GM21360 (cell line): ENCODE measurements around the gene NBEAL1.
"Not testable (repeated sequence)": the region's sequence is repeated elsewhere in the genome, so short reads cannot be mapped to it uniquely, and the experiment has no call there.

ENCODE experiments used
- ATAC-seq: cut with Tn5 transposase; IDR thresholded peaks from one replicate; pipeline ENCODE4 v1.9.1; 2021; ENCODE audit warnings: mild to moderate bottlenecking, moderate library complexity; ENCODE audit not compliant: unreplicated experiment

The NBEAL1 gene

GRCh38 chr2:203014456-203015199, at the start of gene NBEAL1:
Gene NBEAL1 (plus strand): TSS chr2:203014875. CDS start chr2:203016385, 1,510 bp downstream.
- ATAC-seq: peak; percentile 96

DNA sequence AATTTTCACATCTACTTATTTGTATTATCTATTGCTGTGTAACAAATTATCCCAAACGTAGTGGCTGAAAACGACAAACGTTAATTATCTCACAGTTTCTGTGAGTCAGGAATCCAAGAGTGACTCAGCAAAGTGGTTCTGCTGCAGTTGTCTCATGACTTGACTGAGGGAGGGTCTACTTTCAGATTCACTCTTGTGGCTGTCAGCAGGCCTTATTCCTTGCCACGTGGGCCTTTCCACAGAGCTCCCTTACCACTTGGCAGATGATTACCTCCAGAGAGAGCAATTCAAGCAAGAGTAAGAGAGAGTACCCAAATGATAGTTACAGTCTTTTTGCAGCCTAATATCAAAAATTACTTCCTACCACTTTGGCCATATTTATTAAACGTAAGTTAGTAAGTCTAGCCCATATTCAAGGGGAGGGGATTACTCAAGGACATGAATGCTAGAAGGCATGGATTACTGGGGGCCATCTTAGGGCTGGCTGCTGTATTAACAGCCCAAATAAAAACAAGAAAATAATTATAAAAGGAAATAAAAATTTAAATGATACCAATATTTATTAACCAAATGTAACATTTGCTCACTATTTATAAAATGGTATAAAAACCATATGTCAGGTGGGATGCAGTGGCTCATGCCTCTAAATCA, 48.7 kb upstream of the NBEAL1 start:
- no peak for ATAC-seq

GRCh38 chr2:202969404-202969803, 45.3 kb upstream of the NBEAL1 start:
- not testable (repeated sequence) for ATAC-seq

DNA sequence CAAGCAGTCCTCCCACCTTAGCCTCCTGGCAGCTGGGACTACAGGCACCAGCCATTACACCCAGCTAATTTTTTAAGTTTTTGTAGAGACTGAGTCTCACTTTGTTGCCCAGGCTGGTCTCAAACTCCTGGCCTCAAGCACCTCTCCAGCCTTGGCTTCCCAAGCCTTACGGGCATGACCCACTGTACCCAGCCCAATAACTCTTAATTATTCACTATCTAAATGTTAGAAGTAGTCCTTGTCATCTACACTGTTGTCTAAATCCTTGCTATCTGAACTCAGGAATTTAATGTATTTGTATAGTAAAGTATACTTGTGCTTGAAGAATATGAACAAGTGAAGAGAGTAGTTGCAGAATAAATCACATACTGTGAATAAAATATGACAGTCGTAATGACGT, 37.9 kb upstream of the NBEAL1 start:
- no peak for ATAC-seq

DNA sequence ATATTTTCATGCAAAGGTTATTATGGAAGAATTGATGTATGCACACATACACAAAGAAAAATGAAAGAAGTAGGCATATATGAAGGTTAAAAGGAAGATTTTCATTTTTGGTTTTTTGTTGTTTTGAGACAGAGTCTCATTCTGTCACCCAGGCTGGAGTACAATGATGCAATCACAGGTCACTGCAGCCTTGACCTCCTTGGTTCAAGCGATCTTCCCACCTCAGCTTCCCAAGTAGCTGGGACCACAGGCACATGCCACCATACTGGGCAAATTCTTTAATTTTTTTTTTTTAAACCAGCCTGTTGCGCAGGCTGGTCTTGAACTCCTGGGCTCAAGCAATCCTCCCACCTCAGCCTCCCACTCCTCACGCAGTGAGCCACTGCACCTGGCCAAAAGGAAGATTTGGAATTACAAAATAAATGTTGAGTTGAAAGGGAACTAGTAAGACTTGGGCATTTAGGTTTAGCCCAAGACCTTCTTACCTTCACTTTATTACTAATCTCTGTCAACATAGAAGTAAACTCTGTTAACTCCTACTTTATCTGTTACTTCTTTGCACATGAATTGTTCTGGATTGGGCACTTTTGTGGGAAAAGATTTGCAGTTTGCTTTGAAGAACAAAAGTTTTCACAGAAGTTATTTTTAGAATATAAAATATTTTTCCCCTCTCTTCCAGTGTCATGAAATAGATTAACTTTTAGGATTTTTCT, 31.7 kb upstream of the NBEAL1 start:
- no peak for ATAC-seq

- ATAC-seq: no peak
Measured at GRCh38 chr2:202989749-202990148, 24.9 kb upstream of the NBEAL1 start.

DNA sequence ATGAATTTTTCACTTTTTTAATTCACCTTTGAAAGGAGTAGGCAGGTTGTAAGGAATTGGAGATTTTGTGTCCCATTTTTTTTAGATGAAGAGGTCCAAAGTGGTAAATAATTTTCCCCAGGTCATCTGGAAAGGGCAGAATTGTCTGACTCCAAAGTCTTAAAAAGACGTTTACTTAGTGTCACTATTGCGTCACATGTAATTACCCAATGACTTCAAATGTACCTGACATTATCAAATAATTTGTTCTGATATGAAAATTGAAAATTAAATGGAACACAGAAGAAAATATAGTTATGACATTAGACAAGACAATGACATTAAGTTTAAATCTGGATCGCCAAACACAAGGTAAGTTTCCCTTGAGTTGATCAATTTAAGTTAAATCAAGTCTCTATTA, 24.2 kb upstream of the NBEAL1 start:
- no peak for ATAC-seq

DNA sequence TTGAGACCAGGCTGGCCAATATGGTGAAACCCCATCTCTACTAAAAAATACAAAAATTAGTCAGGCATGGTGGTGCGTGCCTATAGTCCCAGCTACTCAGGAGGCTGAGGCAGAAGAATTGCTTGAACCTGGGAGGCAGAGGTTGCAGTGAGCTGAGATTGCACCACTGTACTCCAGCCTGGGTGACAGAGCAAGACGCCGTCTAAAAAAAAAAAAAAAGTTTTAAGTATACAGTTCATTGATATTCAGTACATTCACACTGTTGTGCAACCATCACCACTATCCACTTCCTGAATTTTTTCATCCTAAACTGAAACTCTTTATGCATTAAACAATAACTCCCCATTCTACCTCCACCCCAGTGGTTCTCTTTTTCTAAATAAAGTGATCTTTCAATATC, 17.6 kb upstream of the NBEAL1 start:
- ATAC-seq: not testable (repeated sequence)

DNA sequence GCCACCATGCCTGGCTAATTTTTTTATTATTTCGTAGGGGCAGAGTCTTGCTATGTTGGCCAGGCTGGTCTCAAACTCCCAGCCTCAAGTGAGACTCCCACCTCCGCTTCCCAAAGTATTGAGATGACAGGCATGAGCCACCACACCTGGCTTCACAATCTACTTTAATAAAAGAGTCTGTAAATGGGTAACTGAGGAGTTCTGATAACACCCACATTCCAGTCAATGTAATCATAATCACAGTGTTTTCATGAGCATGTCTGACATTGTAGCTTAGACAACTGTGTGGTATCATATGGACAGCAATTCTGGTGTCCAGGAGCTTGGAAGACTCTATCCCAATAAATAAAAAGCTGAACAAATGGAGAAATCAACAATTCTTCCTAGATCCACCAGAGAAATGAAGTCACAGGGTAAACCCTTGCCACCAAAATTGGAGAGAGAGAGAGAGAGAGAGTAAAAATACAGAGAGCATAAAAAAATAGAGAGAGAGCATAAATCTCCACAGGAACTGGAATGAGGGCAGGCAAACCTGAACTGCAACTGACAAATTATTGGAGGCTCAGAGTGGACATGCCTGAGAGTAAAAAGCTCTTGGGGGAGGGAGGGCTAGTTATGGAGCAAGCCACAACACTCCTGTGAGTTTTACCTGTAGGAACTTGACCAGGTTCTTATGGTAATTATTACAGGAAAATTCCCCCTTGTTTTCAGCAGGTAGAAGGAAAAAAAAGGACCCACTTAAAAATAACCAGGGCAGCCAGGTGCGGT, 12.4 kb upstream of the NBEAL1 start:
- no peak for ATAC-seq

- no peak for ATAC-seq
Measured at GRCh38 chr2:203003716-203004115, 11.0 kb upstream of the NBEAL1 start.

- ATAC-seq: no peak
Measured at GRCh38 chr2:203016716-203017115, 2.0 kb downstream of the NBEAL1 start.

GRCh38 chr2:203018181-203018580, 3.5 kb downstream of the NBEAL1 start:
- no peak for ATAC-seq

- no peak for ATAC-seq
Measured at GRCh38 chr2:203019142-203019541, 4.5 kb downstream of the NBEAL1 start.

GRCh38 chr2:203021991-203022390, 7.3 kb downstream of the NBEAL1 start:
- no peak for ATAC-seq

GRCh38 chr2:203022751-203023150, 8.1 kb downstream of the NBEAL1 start:
- no peak for ATAC-seq

- no peak for ATAC-seq
Measured at GRCh38 chr2:203025592-203025991, 10.9 kb downstream of the NBEAL1 start.

DNA sequence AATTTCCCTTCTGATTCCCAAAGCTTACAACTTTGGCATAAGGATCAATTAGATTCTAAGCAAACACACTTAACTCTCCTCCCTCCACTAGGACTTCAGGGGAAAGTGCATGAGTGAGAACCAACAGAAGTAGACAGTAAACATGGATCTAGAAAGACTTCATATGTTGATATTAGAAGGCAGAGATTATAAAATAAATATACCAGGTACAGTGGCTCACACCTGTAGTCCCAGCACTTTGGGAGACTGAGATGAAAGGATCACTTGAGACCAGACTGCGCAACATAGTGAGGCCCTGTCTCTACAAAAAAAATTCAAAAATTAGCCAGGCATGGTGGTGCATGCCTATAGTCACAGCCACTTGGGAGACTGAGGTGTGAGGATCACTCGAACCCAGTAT, 15.9 kb downstream of the NBEAL1 start:
- ATAC-seq: no peak

DNA sequence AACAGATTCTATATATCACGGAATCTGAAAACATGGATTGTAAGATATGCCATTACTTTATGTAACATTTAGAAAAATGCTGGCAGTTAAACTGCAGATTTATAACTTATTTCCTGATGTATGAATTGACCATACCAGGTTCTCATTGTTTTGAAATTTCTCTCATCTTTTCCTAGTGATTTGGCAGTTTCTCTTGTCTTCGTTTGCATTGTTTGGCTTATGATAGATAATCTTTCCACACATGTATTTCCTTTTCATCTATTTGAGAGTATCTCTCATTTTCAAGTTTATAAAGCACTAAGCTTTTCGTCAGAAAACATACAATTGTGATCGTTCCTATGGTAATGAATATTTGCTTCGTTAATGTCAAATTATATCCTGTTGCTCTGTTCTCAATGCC, 16.3 kb downstream of the NBEAL1 start:
- no peak for ATAC-seq

- no peak for ATAC-seq
Measured at GRCh38 chr2:203033395-203033794, 18.7 kb downstream of the NBEAL1 start.

- ATAC-seq: no peak
Measured at GRCh38 chr2:203035879-203036470, 21.3 kb downstream of the NBEAL1 start.

GRCh38 chr2:203037026-203037425, 22.4 kb downstream of the NBEAL1 start:
- no peak for ATAC-seq
